ENCODE data around the gene NCOA3. TPM values are rescaled to one million over a fixed set of nuclear protein-coding genes. Genes with fewer than 3 reads are reported as not detected.
"Not testable (repeated sequence)": the region's sequence is repeated elsewhere in the genome, so short reads cannot be mapped to it uniquely, and the experiment has no call there.

NCOA3 gene
- total RNA-seq, 1 experiment from 2014 or later: 14.9 TPM

DNA sequence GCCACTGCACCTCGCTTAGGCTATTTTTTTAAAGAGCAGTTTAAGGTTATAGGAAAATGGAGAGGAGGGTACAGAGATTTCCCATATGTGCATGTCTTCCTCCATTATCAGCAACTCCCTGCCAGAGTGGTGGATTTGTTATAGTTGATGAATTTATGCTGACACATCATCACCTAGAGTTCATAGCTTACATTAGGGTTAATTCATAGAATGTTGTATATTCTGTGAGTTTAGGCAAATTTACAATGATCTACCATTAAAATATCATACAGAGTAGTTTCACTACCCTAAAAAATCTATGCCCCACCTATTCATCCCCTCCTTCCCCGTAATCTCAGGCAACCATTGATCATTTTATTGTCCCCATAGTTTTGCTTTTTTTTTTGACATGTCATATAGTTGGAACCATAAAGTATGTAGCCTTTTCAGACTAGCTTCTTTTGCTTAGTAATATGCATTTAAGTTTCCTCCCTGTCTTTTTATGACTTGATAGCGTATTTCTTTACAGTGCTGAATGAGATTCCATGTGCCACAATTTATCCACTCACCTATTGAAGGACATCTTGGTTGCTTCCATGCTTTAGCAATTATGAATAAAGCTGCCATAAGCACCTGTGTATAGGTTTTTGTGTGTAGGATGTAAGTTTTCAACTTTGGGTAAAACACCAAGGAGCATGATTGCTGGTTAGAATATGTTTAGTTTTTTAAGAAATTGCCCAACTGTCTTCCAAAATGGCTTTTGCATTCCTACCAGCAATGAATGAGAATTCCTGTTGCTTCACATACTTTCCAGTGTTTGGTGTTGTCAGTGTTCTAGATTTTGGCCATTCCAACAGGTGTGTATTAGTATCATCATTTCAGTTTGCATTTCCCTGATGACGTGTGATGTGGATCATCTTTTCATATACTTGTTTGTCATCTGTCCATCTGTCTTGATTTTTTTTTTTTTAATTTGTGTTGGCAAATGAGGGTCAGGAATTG is 60.2 kb downstream of the NCOA3 start:
- no peak for DNase-seq (ENCODE audit: low spot score)

DNA sequence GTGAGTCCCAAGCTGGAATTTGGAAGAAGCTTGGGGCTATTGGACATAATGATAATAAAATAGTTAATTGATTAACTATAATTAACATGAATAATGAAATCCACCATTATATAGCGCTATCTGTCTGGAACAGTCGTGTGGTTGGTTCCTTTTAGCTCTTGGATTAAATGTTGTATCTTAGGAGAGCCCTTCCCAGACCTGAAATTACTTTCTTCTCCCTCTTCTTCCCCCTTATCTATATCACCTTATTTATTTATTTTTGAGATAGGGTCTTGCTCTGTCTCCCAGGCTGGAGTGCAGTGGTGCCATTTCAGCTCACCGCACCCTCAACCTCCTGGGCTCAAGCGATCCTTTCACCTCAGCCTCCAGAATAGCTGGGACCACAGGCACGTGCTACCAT is 64.6 kb downstream of the NCOA3 start:
- DNase-seq (ENCODE audit: low spot score): no peak

DNA sequence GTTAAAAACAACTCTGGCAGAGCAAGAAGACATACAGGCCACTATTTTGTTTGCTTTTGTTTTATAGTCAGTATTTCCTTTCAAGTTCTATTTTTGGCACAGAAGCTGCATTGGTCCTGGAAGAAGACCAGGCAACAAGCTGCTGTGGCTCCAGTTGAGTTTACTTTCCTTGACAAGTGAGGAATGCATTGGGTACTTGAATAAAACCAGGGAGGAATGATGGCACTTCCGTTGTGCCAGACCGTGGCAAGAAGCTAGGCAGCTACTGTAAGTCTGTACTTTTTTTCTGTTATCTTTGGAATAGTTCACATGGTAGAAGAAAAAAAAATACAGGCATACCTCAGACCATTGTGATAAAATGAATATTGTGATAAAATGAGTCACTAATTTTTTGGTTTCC is 66.3 kb downstream of the NCOA3 start:
- peak; percentile 91 for DNase-seq (ENCODE audit: low spot score)

DNA sequence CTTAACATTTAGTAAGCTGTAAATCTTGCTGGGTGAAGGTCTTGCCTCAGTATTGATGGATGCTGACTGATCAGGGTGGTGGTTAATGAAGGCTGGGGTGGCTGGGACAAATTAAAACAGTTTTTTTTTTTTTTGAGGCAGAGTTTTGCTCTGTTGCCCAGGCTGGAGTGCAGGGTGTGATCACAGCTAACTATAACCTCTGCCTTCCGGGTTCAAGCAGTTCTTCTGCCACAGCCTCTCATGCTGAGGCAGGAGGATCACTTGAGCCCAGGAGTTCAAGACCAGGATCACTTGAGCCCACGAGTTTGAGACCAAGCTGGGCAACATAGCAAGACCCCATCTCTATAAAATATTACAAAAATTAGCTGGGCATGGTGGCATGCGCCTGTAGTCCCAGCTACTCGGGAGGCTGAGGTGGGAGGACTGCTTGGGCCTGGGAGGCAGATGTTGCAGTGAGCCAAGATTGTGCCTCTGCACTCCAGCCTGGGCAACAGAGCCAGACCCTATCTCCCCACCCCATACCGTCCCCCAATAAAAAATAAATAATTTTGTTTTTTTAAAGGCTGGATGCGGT is 67.2 kb downstream of the NCOA3 start:
- DNase-seq (ENCODE audit: low spot score): no peak

DNA sequence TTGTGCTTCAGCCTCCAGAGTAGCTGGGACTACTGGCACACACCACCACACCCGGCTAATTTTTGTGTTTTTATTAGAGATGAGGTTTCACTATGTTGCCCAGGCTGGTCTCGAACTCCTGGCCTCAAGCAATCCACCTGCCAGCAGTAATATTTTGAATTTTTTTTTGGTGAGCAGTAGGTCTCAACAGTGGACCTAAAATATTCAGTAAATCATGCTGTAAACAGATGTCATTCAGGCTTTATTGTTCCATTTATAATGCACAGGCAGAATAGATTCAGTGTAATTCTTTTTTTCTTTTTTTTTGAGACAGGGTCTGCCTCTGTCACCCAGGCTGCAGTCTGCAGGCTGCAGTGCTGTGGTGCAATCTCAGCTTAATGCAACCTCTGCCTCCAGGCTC is 69.7 kb downstream of the NCOA3 start:
- DNase-seq (ENCODE audit: low spot score): no peak

DNA sequence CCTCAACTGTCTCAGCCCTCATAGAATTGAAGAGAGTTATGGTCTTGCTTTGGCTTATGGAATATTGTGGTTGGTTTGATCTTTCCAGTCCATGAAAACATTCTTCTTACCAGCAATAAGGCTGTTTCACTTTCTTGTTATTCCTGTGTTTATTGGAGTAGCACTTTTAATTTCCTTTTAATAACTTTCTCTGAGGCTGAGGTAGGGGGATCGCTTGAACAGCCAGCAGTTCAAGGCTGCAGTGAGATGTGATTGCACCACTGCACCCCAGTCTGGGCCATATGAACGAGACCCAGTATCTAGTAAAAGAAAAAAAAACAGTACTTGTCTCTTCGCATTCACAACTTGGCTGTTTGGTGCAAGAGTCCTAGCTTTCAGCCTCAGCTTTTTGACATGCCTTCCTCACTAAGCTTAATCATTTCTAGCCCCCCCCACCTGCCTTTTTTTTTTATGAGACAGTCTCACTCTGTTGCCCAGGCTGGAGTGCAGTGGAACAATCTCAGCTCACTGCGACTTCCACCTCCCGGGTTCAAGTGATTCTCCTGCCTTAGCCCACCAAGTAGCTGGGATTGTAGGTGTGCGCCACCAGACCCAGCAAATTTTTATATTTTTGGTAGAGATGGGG is 70.5 kb downstream of the NCOA3 start:
- no peak for DNase-seq (ENCODE audit: low spot score)

DNA sequence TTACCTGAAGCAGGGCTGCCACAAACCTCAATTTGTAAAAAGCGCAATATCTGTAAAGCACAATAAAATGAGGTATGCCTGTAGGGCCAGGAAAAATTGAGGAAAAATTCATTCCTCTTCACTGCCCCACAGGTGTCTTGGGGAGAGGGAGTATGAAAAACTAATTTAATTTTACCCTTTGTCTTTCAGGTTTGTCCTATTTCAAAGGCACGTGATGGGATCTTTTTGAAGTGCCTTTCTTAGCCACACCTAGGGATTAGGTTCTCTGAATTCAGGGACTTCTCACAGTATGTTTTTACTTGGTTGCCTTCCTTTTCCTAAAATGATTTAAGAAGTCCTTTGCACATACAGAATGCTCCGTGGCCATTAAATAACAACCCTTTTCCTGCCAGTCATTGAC is 71.9 kb downstream of the NCOA3 start:
- no peak for DNase-seq (ENCODE audit: low spot score)

DNA sequence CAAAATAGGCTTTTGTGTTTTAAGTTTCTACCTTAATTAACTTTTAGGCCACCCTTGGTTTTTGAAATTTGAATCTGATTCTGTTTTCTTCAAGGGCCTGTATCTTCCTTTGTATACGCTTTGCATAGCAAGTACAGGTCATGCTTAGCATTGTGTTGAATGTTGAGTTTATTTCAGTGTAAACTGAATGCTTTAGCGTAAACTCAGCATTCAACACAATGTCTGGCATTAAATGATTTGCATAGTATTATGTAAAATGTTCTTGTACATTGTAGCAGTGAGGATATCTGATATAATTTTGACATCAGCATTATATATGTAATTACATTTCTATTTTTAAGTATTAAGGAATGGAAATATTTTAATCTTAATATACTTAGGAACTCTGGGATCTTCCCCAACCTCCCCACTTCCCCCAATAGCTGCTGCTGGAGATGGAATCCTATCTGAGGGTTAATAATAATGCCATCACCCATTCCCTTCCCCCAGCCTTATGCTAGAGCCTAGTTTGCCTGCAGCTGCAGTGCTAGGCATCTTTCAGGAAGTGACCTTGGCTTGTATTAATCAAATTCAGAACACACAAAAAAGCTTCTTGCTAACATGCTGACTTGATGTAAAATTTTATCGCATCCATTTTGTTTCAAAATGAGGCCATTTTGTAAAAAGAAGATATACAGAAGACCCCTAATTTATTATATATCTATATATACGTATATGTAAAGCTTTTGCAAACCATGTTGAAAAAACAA is 73.1 kb downstream of the NCOA3 start:
- no peak for DNase-seq (ENCODE audit: low spot score)

DNA sequence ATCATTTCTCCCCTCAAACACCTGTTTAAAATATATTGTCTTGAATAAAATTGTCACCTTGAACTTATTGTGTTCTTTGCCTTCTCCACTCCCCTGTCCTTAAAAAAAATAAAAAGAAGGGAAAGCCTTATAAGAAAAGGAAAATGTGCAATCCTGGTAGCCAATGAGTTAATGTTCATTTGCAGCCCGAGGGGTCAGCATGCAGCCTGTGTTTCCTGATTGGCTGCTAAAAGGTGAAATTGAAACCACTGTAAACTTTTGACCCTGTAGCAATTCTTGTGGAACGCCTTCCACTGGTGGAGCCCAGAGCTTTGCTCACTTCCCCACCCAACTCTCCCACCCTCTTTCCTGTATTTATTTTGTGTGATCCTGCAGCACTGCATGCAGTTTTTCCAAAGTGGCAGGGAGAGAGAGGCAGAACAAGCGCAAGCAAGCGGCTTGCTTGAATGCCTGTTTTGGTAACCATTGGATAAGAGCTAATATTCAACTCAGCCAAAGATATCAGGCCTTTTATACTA is 74.9 kb downstream of the NCOA3 start:
- DNase-seq (ENCODE audit: low spot score): peak; percentile 83

DNA sequence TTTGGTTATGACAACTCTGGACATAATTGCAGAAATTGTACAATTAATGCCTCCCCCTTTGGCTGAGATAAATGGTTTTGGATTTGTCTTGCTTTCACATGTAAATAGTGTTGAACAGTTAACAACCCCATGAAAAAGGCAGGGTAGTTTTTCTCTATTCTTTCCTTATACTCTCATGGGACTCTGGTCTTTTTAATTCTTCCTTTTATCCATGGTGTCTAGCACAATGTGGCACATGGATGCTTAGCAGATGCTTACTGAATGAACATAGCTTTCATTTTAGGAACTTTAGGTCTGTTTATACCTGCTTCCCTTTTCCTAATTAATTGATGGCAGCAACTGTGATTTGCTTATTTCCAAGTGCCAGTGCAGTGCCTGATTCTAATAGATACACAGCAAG is 75.6 kb downstream of the NCOA3 start:
- no peak for DNase-seq (ENCODE audit: low spot score)

DNA sequence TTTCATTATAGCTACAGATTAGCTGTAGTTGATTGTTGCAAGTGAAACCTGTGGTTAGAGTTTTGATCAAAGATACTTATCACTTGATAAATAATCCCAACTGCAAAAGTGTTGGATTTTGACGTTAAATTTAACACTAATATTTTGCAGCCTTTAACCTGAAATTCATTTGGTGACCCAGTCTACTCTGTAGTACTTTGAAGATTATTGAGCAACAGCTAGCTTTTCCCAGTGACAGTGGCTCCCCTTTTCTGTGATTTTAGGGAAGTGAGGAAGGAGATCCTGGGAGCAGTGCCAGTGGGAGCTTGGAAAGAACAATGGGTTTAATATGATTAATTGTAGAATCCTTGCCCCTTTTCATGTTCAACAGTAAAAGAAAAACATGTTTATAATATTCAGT is 76.9 kb downstream of the NCOA3 start:
- DNase-seq (ENCODE audit: low spot score): no peak

DNA sequence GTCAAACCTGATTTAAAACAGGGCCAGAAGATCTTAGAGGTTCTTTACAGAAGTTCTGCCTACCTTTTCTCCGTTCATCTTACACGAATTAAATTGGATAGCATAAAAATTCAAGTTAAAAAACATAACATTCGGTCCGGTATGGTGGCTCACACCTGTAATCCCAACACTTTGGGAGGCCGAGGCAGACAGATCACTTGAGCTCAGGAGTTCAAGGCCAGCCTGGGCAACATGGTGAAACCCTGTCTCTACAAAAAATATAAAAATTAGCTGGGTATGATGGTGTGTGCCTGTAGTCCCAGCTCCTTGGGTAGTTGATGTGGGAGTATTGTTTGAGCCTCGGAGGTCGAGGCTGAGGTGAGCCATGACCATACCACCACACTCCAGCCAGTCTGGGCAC is 79.0 kb downstream of the NCOA3 start:
- not testable (repeated sequence) for DNase-seq (ENCODE audit: low spot score)

DNA sequence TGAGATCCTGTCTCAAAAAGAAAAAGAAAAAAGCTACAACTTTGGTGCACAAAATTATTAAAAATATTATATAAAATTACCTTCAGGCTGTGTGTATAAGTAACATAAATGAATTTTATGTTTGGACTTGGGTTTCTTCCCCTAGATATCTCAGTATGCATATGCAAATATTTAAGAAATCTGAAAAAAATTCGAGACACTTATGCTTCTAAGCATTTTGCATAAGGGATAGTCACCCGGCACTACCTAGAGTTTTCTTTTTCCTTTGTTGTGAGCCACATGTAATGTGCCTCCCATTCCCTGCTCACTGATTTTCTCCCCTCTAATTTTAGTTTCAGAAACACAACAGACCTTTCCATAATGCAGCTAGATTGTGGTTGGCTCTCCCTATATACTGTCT is 79.4 kb downstream of the NCOA3 start:
- no peak for DNase-seq (ENCODE audit: low spot score)

DNA sequence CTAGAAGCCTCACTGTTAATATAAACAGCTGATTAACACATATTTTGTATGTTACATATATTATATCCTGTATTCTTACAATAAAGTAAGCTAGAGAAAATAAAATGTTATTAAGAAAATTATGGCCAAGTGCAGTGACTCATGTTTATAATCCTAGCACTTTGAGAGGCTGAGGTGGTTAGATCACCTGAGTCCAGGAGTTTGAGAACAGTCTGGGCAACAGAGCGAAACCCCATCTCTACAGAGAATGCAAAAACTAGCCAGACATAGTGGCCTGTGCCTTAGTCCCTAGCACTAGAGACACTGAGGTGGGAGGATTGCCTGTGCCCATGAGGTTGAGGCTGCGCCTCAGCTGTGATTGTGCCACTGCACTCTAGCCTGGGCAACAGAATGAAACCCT is 81.9 kb downstream of the NCOA3 start:
- DNase-seq (ENCODE audit: low spot score): no peak

DNA sequence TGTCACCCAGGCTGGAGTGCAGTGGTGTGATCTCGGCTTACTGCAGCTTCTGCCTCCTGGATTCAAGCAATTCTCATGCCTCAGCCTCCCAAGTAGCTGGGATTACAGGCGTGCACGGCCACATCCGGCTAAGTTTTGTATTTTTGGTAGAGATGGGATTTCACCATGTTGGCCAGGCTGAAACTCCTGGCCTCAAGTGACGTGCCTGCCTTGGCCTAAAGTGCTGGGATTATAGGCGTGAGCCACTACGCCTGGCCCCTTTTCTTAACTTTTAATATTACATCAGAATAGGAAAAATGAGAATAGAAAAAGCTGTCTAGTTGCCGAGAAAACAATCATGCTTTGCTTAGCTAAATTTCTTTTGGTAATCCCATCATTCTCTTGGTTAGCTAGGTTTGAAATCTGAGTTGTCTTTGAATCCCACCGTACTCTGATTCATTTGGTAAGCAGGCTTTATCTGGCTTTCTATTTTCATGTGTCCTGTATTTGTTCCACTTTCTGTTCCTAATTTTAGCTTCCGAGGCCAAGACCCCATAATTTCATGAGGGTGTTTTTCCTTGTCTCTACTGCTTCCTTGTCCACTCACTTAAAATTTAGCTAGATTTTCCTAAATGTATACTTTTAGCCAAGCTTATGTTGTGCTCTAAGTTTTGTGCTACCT is 83.5 kb downstream of the NCOA3 start:
- no peak for DNase-seq (ENCODE audit: low spot score)

DNA sequence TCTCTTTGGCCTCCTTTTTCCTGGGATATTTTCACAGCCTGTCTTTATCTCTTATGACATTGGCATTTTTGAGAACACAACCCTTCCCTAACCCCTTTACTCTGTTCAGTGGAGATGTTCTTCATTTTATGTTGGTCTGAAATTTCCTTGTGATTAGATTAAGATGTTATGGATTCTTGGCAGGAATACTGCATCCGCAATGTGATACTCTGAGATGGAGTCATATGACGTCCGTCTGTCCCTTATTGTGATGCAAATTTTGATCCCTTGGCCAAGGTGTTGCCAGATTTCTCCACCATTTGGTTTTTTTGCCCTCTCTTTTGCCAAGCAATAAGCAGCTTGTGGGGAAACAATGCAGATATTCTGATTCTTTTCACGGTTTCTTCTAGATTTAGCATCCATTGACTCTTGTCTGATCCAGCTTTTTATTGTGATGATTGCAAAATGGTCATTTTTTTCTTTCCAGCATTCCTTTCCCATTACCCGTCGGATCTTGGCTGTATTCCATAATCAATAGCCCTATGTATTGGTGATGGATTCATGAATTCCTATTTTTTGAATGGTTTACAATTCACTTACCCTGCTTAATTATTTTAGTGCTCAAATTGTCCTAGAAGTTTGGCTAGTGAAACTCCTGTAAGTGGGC is 85.1 kb downstream of the NCOA3 start:
- no peak for DNase-seq (ENCODE audit: low spot score)

DNA sequence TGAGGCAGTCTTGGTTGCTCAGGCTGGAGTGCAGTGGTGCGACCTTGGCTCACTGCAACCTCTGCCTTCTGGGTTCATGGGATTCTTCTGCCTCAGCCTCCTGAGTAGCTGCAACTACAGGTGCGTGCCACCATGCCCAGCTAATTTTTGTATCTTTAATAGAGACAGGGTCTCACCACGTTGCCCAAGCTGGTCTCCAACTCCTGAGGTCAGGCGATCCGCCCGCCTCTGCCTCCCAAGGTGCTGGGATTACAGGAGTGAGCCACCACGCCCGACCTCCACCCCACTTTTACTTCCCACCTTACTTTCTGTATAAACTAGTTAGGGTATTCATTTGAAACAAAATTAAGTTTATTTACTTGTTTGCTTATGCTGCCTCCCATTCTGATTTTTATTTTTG is 86.5 kb downstream of the NCOA3 start:
- no peak for DNase-seq (ENCODE audit: low spot score)

DNA sequence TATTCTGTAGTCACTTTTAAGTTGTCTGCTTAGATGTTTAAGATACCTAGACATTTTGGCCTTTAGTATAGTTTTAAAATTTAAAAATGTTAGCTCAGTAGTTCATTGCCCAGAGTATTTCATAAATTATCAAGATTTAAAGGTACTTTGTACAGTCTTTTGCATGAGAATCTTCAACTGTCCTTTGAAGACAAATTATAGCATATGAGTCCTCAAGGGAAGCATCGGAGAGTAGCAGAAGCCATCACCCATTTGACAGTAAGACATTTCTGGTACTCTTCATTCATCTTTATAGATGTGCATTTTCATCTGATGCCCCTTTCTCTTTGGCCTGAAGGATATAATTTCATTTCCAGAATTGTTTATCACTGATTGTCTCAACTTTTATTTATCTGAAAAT is 89.5 kb downstream of the NCOA3 start:
- DNase-seq (ENCODE audit: low spot score): no peak

DNA sequence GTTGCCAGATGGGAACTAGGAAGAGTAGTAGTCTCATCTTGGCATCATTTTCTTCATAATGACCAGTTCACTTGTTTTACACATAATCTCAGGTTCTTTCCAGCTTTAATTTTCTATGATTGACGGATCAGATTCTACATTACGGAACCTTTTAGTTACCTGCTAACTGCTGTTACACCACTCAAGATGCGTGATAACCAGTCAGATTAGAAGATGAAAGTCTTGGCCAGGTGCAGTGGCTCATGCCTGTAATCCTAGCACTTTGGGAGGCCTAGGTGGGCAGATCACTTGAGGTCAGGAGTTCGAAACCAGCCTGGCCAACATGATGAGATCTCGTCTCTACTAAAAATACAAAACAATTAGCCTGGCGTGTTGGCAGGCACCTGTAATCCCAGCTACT is 92.5 kb downstream of the NCOA3 start:
- DNase-seq (ENCODE audit: low spot score): no peak

DNA sequence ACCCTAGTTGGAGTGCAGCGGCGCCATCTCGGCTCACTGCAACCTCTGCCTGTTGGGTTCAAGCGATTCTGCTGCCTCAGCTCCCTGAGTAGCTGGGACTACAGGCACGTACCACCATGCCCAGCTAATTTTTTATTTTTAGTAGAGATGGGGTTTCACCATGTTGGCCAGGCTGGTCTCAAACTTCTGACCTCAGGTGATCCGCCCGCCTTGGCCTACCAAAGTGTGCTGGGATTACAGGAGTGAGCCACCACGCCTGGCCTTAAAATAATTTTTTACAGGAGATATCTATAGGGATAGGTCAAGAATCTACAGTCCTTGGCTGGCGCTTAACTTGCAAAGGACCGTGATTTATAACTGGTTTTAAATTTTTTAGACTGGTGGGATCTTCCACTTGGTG is 93.5 kb downstream of the NCOA3 start:
- DNase-seq (ENCODE audit: low spot score): not testable (repeated sequence)

DNA sequence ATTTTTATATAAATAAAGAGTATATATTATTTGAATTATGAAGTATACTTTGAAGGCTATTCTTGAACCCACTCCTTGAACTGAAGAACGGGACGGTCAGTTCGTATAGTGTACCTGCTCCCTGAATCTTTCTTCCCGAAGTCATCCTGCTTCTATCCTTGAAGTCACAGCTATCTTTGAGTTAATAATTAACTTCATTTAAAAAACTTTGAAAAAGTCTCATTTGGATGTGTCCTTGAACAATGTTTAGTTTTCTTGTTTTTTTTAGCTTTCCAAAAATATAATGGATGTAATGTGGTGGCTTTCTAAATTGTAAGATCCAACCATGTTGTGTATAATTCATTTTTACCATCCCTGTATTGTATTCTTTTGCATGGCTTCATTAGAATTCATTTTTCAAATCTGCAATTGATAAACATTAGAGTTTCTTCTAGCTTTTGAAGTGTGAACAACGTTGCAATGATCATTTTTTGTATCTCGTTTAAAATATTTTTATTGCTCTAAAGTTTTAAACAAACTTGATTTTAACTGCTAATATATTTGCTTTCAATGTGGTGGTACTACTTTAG is 94.4 kb downstream of the NCOA3 start:
- no peak for DNase-seq (ENCODE audit: low spot score)

Data from A172 (cell line).